ENCODE measurements around the gene MLNR. TPM values are rescaled to one million over a fixed set of nuclear protein-coding genes. Genes with fewer than 3 reads are reported as not detected.

Gene MLNR
- total RNA-seq, 2 donors from 2014 or later, result 0.41 to 2.0 TPM

- Histone ChIP-seq H3K9me3 (no peaks in the 10 kb centered on the region), H3K4me1 (ENCODE audit: control insufficient read depth in 1 of 2, low read depth in 2 of 2) (no peaks in the 10 kb centered on the region), H3K27me3 (replicated peaks; ENCODE audit: insufficient read depth) (no peaks in the 10 kb centered on the region), H3K4me3 (no peak overlapping the region), H3K27ac (no peak overlapping the region), H3K36me3 (no peaks in the 10 kb centered on the region)
- ATAC-seq (ENCODE audit: insufficient number of reproducible peaks, low FRiP score, low read depth) (no peak), DNase-seq (ENCODE audit: low spot score) (no peak)
- TF ChIP-seq CTCF (IDR thresholded peaks at IDR 0.05), result no peak
Observed at GRCh38 chr13:49226613-49227012, 6.5 kb downstream of the MLNR start.

- DNase-seq (ENCODE audit: low spot score), result no peak
- H3K4me1 ChIP-seq (ENCODE audit: control insufficient read depth in 1 of 2, low read depth in 2 of 2), result no peaks in the 10 kb centered on the region
- no peak overlapping the region for H3K27ac ChIP-seq
- no peaks in the 10 kb centered on the region for H3K9me3 ChIP-seq
- H3K36me3 ChIP-seq, result no peaks in the 10 kb centered on the region
- ATAC-seq (ENCODE audit: insufficient number of reproducible peaks, low FRiP score, low read depth), result no peak
- no peak for TF ChIP-seq CTCF (IDR thresholded peaks at IDR 0.05)
- H3K4me3 ChIP-seq, result no peak overlapping the region
- H3K27me3 ChIP-seq (replicated peaks; ENCODE audit: insufficient read depth), result no peaks in the 10 kb centered on the region
Observed at GRCh38 chr13:49234741-49235140, 14.6 kb downstream of the MLNR start.

GRCh38 chr13:49235856-49236431, 15.8 kb downstream of the MLNR start:
- no peak for TF ChIP-seq CTCF (IDR thresholded peaks at IDR 0.05)
- H3K36me3 ChIP-seq, result no peaks in the 10 kb centered on the region
- no peaks in the 10 kb centered on the region for H3K4me1 ChIP-seq (ENCODE audit: control insufficient read depth in 1 of 2, low read depth in 2 of 2)
- no peak overlapping the region for H3K4me3 ChIP-seq
- no peaks in the 10 kb centered on the region for H3K27me3 ChIP-seq (replicated peaks; ENCODE audit: insufficient read depth)
- ATAC-seq (ENCODE audit: insufficient number of reproducible peaks, low FRiP score, low read depth), result no peak
- DNase-seq (ENCODE audit: low spot score), result no peak
- no peak overlapping the region for H3K27ac ChIP-seq
- H3K9me3 ChIP-seq, result no peaks in the 10 kb centered on the region

GRCh38 chr13:49238621-49239020, 18.5 kb downstream of the MLNR start:
- Histone ChIP-seq H3K4me1 (ENCODE audit: control insufficient read depth in 1 of 2, low read depth in 2 of 2) (no peaks in the 10 kb centered on the region), H3K27me3 (replicated peaks; ENCODE audit: insufficient read depth) (no peaks in the 10 kb centered on the region), H3K4me3 (no peak overlapping the region), H3K9me3 (no peaks in the 10 kb centered on the region), H3K36me3 (no peaks in the 10 kb centered on the region), H3K27ac (no peak overlapping the region)
- no peak for TF ChIP-seq CTCF (IDR thresholded peaks at IDR 0.05)
- ATAC-seq (ENCODE audit: insufficient number of reproducible peaks, low FRiP score, low read depth), result no peak
- no peak for DNase-seq (ENCODE audit: low spot score)

- Histone ChIP-seq H3K36me3 (no peaks in the 10 kb centered on the region), H3K27ac (no peak overlapping the region), H3K9me3 (no peaks in the 10 kb centered on the region), H3K4me1 (ENCODE audit: control insufficient read depth in 1 of 2, low read depth in 2 of 2) (no peaks in the 10 kb centered on the region), H3K4me3 (no peak overlapping the region), H3K27me3 (replicated peaks; ENCODE audit: insufficient read depth) (no peaks in the 10 kb centered on the region)
- ATAC-seq (ENCODE audit: insufficient number of reproducible peaks, low FRiP score, low read depth), result no peak
- no peak for DNase-seq (ENCODE audit: low spot score)
- TF ChIP-seq CTCF (IDR thresholded peaks at IDR 0.05), result no peak
Observed at GRCh38 chr13:49240017-49240416, 19.9 kb downstream of the MLNR start.

All from thoracic aorta (tissue), 2 donors.